Activated CD8-positive, alpha-beta T cell treated with anti-CD3 and anti-CD28 coated beads for 36 hours (primary cell): ENCODE data around the gene JAG2. TPM values are rescaled to one million over a fixed set of nuclear protein-coding genes. Genes with fewer than 3 reads are reported as not detected.

Source experiments
- ATAC-seq: fragments of 200-7000 bp; cut with Tn5 transposase; one replicate; pipeline ENCODE4 v1.10.0; 2021; ENCODE audit warnings: mild to moderate bottlenecking, moderate library complexity
- CTCF ChIA-PET: fragments of 350-600 bp; sonication (Branson Sonifier 250); formaldehyde crosslinking; loops from one replicate; lab custom pipeline; 2021; ENCODE audit warnings: antibody characterized with exemption; lab: Charles Lee
- POLR2A ChIA-PET: fragments of 350-600 bp; sonication (Branson Sonifier 250); formaldehyde crosslinking; loops from one replicate; lab custom pipeline; 2021; ENCODE audit warnings: antibody characterized with exemption; lab: Charles Lee
- DNase-seq: peaks from one replicate; pipeline ENCODE4 v3.0.0-alpha.2; 2020
- H3K27ac Mint-ChIP-seq: one replicate; pipeline ENCODE4 v1.8.0; 2021; ENCODE audit warnings: mild to moderate bottlenecking, mixed read lengths
- H3K27me3 Mint-ChIP-seq: one replicate; pipeline ENCODE4 v1.8.0; 2021; ENCODE audit warnings: mixed read lengths
- H3K36me3 Mint-ChIP-seq: one replicate; pipeline ENCODE4 v1.8.0; 2021; ENCODE audit warnings: low read depth, mixed read lengths
- H3K4me1 Mint-ChIP-seq: one replicate; pipeline ENCODE4 v1.8.0; 2021; ENCODE audit warnings: low read depth, mixed read lengths
- H3K4me3 Mint-ChIP-seq: one replicate; pipeline ENCODE4 v1.8.0; 2021; ENCODE audit warnings: mild to moderate bottlenecking, moderate library complexity, mixed read lengths
- H3K9me3 Mint-ChIP-seq: one replicate; pipeline ENCODE4 v1.8.0; 2021; ENCODE audit warnings: mixed read lengths
- CTCF ChIP-seq: fragments of 200-600 bp; IDR thresholded peaks from one replicate; pipeline ENCODE4 v1.8.0; 2022; ENCODE audit warnings: antibody characterized with exemption, mild to moderate bottlenecking
- intact Hi-C: fragments of 100-400 bp; cut with micrococcal nuclease; formaldehyde crosslinking; loops from one replicate; pipeline ENCODE4 v1.10.0; 2022
- microRNA-seq: library from miRNA; unstranded; fragments of <30 nt; microRNA quantifications from one replicate; pipeline ENCODE4 v1.2.0, GENCODE V29; 2022; ENCODE audit warnings: borderline microRNAs expressed, borderline replicate concordance
- total RNA-seq, 2 experiments: library from RNA; stranded (reverse); gene quantifications; one replicate each; pipeline ENCODE4 v1.2.3, GENCODE V29; 2021

The JAG2 gene
- total RNA-seq, 2 experiments from 2014 or later, result 3.6 to 4.1 TPM

GRCh38 chr14:105093038-105093430 is 75.5 kb downstream of the JAG2 start:
- POLR2A ChIA-PET, result interaction anchor here (1.0 kb wide), 1 partner anchor 20 kb away, joined by 3 read pairs; no protein-coding TSS in a partner anchor
- Mint-ChIP-seq H3K36me3 (no peaks in the 10 kb centered on the region), H3K4me3 (peak overlapping the region; percentile 75), H3K27ac (peak overlapping the region; percentile 83), H3K27me3 (no peaks in the 10 kb centered on the region), H3K4me1 (peaks cover 14% of the 10 kb centered on the region), H3K9me3 (no peaks in the 10 kb centered on the region)
- TF ChIP-seq CTCF, result no peak
- ATAC-seq, result peak; percentile 44
- peak; percentile 59 for DNase-seq
- intact Hi-C loops, result loop anchor here (5.0 kb wide), 1 partner anchor 259 kb away; no protein-coding TSS in a partner anchor
- CTCF ChIA-PET, result interaction anchor here (1.0 kb wide), 1 partner anchor 17 kb away, joined by 4 read pairs; no protein-coding TSS in a partner anchor

- Mint-ChIP-seq H3K27ac (peak overlapping the region; percentile 83), H3K9me3 (no peaks in the 10 kb centered on the region), H3K4me1 (peaks cover 15% of the 10 kb centered on the region), H3K27me3 (no peaks in the 10 kb centered on the region), H3K36me3 (no peaks in the 10 kb centered on the region), H3K4me3 (peak overlapping the region; percentile 75)
- ATAC-seq (no peak), DNase-seq (no peak)
- ChIA-PET CTCF (interaction anchor here (0.8 to 3.5 kb wide), 9 partner anchors 17 to 259 kb away, joined by 3 to 31 read pairs (median 5); partner anchors contain the start of genes CDCA4 and GPR132), POLR2A (interaction anchor here (1.0 kb wide), 1 partner anchor 20 kb away, joined by 3 read pairs; no protein-coding TSS in a partner anchor)
- intact Hi-C loops, result loop anchor here (5.0 kb wide), 1 partner anchor 260 kb away; no protein-coding TSS in a partner anchor
- no peak for TF ChIP-seq CTCF
Measured at GRCh38 chr14:105092171-105093037, 76.2 kb downstream of the JAG2 start.

GRCh38 chr14:105091517-105092170 is 76.9 kb downstream of the JAG2 start:
- no peak for TF ChIP-seq CTCF
- POLR2A ChIA-PET, result interaction anchor here (0.7 kb wide), 1 partner anchor 26 kb away, joined by 3 read pairs; no protein-coding TSS in a partner anchor
- H3K27me3 Mint-ChIP-seq, result no peaks in the 10 kb centered on the region
- intact Hi-C loops, result loop anchor here (5.0 kb wide), 1 partner anchor 261 kb away; no protein-coding TSS in a partner anchor
- CTCF ChIA-PET, result interaction anchor here (0.7 to 3.5 kb wide), 18 partner anchors 11 to 260 kb away, joined by 3 to 31 read pairs (median 4); partner anchors contain the start of genes CDCA4 and GPR132
- H3K9me3 Mint-ChIP-seq, result no peaks in the 10 kb centered on the region
- H3K36me3 Mint-ChIP-seq, result no peaks in the 10 kb centered on the region
- peaks cover 19% of the 10 kb centered on the region for H3K4me1 Mint-ChIP-seq
- DNase-seq (no peak), ATAC-seq (no peak)
- no peak overlapping the region for H3K4me3 Mint-ChIP-seq
- H3K27ac Mint-ChIP-seq, result no peak overlapping the region

- H3K27me3 Mint-ChIP-seq, result no peaks in the 10 kb centered on the region
- H3K36me3 Mint-ChIP-seq, result no peaks in the 10 kb centered on the region
- POLR2A ChIA-PET, result interaction anchor here (0.7 to 1.8 kb wide), 2 partner anchors 25 to 70 kb away, joined by 3 to 5 read pairs; partner anchors contain the start of gene CDCA4
- no peak for TF ChIP-seq CTCF
- no peak for ATAC-seq
- intact Hi-C loops, result loop anchor here (5.0 kb wide), 1 partner anchor 261 kb away; no protein-coding TSS in a partner anchor
- H3K27ac Mint-ChIP-seq, result no peak overlapping the region
- no peak for DNase-seq
- H3K4me3 Mint-ChIP-seq, result no peak overlapping the region
- peaks cover 24% of the 10 kb centered on the region for H3K4me1 Mint-ChIP-seq
- H3K9me3 Mint-ChIP-seq, result no peaks in the 10 kb centered on the region
- CTCF ChIA-PET, result interaction anchor here (0.7 to 3.5 kb wide), 31 partner anchors 8 to 261 kb away, joined by 3 to 31 read pairs (median 5); partner anchors contain the start of genes CDCA4 and GPR132
Measured at GRCh38 chr14:105091054-105091516, 77.5 kb downstream of the JAG2 start.

Small RNA genes within 50 kb of the gene (microRNA-seq; reads per million reads assigned to microRNA genes)
- gene MIR6765, result not detected

Other genes starting within 250 kb of the JAG2 start
- not detected for gene PLD4, start 243.9 kb downstream of the JAG2 start, total RNA-seq
- under 1 TPM in 1 of 2 experiments, not detected in 1; 0.02 TPM for gene AHNAK2, start 190.4 kb downstream of the JAG2 start, total RNA-seq
- gene CLBA1, start 183.0 kb downstream of the JAG2 start, total RNA-seq, result under 1 TPM; 0.47 to 0.67 TPM
- 10 to 100 TPM; 59.4 to 63.5 TPM for gene CDCA4, start 147.7 kb downstream of the JAG2 start, total RNA-seq
- gene GPR132, start 103.3 kb downstream of the JAG2 start, total RNA-seq, result 10 to 100 TPM; 15.1 to 16.4 TPM
- gene NUDT14, start 12.5 kb upstream of the JAG2 start, total RNA-seq, result 1 to 10 TPM; 9.3 to 9.7 TPM
- gene BTBD6, start 79.8 kb upstream of the JAG2 start, total RNA-seq, result 10 to 100 TPM; 24.7 to 26.7 TPM
- 10 to 100 TPM; 25.3 to 26.6 TPM for gene BRF1, start 132.2 kb upstream of the JAG2 start, total RNA-seq
- gene PACS2, start 146.0 kb upstream of the JAG2 start, total RNA-seq, result 10 to 100 TPM; 26.7 to 30.4 TPM
- 1 to 10 TPM; 1.2 to 2.2 TPM for gene TEX22, start 229.8 kb upstream of the JAG2 start, total RNA-seq